KBM-7 (cell line): Measurements from ENCODE around the gene OGFR.

ENCODE experiments used
- DNase-seq: peaks from one replicate; pipeline ENCODE4 v3.0.0-alpha.2; 2015
- in situ Hi-C: fragments of 300-500 bp; cut with MboI; formaldehyde crosslinking; loops from 2 replicates; pipeline ENCODE4 v1.14.3; 2020; ENCODE audit warnings: low sequenced_read_pairs, low pct_unique_long_range_greater_than_20kb, mixed read lengths

OGFR gene

GRCh38 chr20:62795023-62795761 lies 9.4 kb upstream of the OGFR start:
- in situ Hi-C loops: no loop called here
- DNase-seq: peak; percentile 70

- in situ Hi-C loops: no loop called here
These were observed 7.7 kb upstream of the OGFR start for GRCh38 chr20:62796699-62797491.

GRCh38 chr20:62797671-62798532 lies 6.7 kb upstream of the OGFR start:
- in situ Hi-C loops: no loop called here
- no peak for DNase-seq

More at GRCh38 chr20:62796699-62797491, 7.7 kb upstream of the OGFR start:
- DNase-seq: no peak

GRCh38 chr20:62799036-62799435 lies 5.6 kb upstream of the OGFR start:
- DNase-seq: no peak
- in situ Hi-C loops: no loop called here

DNA sequence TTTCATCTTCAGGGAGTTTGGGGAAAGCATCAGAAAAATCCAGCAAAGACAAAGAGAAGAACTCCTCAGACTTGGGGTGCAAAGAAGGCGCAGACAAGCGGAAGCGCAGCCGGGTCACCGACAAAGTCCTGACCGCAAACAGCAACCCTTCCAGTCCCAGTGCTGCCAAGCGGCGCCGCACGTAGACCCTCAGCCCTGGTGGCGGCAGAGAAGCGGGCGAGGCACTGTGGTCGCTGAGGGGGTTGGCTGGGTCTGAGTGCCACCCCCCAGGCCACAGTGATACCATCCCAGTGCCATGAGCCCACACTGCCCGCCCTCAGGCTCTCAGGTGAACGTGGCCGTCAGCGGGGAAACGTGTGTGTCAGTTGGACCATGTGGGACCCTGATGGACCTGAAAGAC lies 5.2 kb upstream of the OGFR start:
- no peak for DNase-seq
- in situ Hi-C loops: no loop called here

DNA sequence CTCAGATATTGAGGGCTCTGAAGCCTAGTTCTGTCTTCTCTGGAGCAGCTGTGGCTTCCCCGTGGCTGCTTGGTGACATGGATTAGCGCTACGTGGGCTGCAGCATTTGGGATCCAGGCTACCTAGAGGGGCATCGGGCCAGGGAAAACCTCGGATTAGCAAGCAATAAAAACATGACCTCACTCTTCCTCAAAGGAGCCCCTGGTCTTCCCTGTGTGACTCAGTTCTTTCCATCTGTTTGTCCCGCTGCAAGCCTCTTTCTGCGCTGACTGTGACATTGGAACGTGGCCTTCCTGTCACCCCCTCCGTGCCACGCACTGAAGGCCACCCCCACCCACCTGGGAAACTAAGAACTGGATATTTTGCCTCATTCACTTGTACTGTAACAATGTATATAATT lies 4.8 kb upstream of the OGFR start:
- no peak for DNase-seq
- in situ Hi-C loops: no loop called here

DNA sequence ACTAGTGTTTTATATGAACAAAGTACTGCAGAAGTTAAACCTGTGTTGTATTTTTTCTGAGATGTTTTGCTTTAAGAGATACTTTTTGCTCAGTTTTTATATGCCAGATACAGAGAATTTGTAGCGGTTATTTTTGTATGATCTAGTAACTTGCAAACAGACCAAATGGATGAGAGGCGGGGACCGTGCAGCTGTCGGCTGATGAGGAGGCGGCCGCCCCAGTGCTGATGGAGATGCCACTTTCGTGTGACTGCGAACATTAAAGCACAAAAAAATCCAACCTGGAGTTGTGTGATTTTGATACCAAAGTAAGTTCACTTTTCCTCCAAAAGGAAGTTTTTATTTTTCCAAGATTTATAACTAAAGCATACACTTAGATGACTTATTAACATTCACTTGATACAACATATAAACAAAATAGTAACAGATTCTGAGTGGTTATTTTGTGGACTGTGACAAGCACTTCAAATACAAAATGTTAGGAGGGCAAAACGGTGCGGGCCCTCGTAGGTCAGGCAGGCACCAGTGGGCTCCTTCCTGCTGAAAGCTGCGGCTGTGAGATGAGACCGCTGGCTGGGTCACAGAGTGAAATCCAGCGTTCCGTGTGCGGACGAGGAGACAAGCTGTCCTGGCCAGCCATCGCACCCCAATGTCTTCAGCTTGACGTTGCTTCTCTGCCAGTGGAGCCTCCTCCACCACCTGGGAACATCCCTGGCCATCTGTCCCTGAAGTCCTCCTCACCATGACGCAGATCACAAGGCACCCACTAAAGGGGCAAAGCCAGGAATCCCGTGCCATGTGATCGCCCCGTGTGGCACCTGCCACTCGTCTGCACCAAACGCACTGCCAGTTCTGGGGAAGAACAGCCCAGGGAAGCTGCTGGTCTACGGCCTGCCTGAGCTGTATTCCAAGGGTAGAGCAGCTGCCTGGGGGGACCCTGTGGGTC lies 4.0 kb upstream of the OGFR start:
- DNase-seq: no peak
- in situ Hi-C loops: no loop called here

DNA sequence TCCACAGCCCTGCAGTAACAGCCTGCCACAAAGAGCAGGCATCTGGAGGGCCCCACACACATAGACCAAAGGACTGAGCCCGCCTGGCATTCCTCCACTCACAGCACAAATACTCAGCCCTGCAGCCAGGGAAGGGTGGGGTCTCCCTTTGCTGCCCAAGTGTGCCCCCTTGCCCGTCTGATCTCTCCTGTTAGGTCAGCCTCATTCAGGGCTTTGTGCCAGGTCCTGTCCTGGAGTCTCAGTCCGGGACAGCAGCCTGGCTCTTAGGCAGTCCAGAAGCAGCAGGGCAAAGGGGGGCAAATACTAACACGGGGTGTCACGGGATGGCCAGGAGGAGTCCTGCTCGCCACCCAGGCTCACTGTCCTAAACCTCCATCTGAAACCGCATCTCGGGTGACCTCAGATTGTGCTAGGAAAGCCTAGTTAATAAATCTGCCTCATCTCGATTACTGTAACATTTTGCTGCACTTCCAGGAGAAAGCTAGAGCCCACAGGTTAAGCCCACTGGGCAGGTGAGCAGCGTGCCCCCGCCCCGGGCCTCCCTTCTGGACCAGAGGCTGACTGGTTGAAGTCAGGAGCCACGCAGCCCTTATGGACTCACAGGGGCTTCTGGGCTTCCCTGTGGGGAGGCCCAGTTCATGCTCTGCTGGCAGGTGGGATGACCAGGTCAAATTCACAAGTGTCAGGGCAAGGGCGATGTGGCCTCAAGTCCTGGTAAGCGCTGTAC lies 3.2 kb upstream of the OGFR start:
- in situ Hi-C loops: no loop called here
- DNase-seq: no peak

DNA sequence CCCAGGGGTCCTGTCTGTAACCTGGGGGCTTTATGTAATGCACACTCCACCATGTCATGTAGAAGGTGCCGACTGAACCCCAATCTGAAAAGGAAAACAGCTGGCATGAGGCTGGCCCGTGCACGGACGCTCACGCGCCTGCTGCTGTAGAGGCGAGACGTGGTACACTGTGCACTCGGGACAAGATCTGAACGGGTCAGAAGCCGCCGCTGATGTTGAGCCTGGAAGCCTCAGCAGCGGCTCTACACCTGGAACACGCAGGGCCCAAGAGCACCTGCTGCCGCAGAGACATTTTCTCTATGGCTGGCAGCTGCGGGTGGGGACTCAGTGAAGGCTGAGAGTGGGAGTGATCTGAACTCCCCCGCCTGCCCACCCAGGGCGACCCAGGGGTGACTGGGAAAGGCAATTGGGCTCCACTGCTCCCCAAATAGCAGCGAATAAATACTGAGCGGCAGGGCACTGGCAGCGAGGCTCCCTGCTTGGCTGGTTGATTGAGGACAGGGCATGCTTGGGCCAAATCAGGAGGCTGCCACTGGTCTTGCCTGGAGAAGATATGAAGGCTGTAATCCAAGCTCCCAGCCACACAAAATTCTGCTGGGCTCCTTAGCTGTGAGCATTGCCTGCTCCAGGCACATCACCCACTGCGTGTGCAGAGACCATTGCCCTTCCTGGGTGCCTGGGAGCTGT lies 2.5 kb upstream of the OGFR start:
- no peak for DNase-seq

DNA sequence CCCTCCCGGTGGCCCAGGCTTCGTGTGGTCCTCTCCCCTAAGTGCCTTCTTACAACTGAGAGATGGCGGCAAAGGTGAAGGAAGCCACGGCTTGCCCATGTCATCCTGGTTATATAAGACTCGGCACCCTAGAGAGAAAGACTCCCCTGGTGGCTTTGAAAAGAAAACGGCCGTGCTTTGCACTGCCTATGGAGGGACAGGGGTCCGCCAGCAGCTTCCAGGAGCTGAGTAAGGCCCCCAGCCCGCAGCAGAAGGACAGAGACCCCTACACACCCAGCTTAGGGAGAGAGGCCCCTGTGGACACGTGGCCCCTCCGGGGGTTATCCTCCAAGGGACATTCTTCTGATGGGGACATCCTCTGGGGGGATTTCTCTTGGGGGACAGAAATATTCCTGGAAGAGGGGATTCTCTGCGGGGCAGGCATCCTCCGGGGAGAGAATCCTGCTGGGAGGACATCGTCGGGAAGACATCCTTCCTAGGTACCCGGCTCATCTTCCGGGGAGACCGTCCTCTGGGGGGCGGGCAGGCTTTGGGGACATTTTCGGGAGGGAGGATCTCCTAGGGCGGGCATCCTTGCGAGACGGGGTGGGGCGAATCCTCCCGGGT lies 511 bp upstream of the OGFR start:
- no peak for DNase-seq
- in situ Hi-C loops: no loop called here

More for the DNA sequence above, 2.5 kb upstream of the OGFR start:
- in situ Hi-C loops: no loop called here

GRCh38 chr20:62805155-62805710 lies 598 bp downstream of the OGFR start:
- in situ Hi-C loops: no loop called here
- no peak for DNase-seq

GRCh38 chr20:62805711-62806382 lies 1.2 kb downstream of the OGFR start:
- DNase-seq: no peak
- in situ Hi-C loops: no loop called here

DNA sequence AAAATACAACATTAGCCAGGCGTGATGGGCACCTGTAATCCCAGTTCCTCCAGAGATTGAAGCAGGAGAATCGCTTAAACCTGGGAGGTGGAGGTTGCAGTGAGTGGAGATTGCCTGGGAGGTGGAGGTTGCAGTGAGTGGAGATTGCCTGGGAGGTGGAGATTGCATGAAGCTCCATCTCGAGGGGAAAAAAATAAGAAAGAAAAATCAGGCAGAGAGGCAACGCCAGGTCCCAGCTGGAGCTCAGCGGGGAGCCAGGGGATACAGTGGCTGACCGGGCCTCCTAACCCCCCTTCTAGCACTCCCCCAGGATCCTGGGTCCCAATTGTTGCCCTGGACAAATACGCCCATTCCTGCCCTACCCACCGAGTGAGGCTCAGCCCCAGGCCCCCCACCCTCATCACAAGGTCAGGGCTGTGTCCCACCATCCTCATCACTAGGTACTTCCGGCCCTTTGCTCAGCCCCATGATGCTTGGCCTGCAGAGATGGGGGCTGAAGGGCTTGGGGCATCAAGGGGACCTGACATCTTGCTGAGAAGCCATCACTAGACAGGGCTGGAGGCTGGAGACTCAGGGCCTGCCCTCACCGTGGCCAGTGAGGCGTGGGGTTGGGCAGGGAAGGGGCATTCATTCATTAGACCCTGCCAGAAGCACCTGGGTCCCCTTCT lies 1.9 kb downstream of the OGFR start:
- in situ Hi-C loops: no loop called here

GRCh38 chr20:62807444-62808210 lies 3.0 kb downstream of the OGFR start:
- no peak for DNase-seq
- in situ Hi-C loops: no loop called here

More for the DNA sequence above, 1.9 kb downstream of the OGFR start:
- DNase-seq: no peak

DNA sequence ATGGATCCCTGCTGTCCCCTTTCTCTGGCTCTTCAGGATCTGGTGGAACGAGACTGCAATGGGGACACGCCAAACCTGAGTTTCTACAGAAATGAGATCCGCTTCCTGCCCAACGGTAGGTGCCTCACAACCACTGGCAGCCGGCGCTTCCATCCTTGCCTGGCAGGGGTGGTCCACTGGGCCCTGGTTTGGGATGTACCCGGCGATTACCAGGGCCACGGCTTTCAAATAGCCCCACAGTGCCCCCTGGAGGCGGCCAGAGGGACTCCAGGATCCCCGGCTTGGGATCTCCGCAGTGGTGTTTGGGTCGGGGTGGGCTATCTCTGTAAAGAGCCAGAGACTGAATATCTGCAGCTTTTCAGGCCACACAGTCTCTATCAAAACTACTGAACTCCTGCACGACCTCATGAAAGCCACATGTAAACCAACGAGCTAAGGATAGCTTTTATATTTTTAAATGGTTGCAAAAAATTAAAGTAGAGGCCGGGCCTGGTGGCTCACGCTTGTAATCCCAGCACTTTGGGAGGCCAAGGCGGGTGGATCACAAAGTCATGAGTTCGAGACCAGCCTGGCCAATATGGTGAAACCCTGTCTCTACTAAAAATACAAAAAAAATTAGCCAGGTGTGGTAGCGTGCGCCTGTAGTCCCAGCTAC lies 3.7 kb downstream of the OGFR start:
- DNase-seq: peak; percentile 76
- in situ Hi-C loops: no loop called here
